GM12801 (cell line): ENCODE results near the gene GAREM1.

Experiments used
- TF ChIP-seq, protein P1 (sequence below): IDR thresholded peaks from one replicate; pipeline ENCODE4 v1.5.1; 2011; ENCODE audit warnings: control low read depth; ENCODE audit not compliant: insufficient read length; ENCODE audit errors: extremely low read depth

The GAREM1 gene

GRCh38 chr18:32422978-32423740 lies 47.5 kb downstream of the GAREM1 start:
- TF ChIP-seq, protein P1, sequence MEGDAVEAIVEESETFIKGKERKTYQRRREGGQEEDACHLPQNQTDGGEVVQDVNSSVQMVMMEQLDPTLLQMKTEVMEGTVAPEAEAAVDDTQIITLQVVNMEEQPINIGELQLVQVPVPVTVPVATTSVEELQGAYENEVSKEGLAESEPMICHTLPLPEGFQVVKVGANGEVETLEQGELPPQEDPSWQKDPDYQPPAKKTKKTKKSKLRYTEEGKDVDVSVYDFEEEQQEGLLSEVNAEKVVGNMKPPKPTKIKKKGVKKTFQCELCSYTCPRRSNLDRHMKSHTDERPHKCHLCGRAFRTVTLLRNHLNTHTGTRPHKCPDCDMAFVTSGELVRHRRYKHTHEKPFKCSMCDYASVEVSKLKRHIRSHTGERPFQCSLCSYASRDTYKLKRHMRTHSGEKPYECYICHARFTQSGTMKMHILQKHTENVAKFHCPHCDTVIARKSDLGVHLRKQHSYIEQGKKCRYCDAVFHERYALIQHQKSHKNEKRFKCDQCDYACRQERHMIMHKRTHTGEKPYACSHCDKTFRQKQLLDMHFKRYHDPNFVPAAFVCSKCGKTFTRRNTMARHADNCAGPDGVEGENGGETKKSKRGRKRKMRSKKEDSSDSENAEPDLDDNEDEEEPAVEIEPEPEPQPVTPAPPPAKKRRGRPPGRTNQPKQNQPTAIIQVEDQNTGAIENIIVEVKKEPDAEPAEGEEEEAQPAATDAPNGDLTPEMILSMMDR: no peak

DNA sequence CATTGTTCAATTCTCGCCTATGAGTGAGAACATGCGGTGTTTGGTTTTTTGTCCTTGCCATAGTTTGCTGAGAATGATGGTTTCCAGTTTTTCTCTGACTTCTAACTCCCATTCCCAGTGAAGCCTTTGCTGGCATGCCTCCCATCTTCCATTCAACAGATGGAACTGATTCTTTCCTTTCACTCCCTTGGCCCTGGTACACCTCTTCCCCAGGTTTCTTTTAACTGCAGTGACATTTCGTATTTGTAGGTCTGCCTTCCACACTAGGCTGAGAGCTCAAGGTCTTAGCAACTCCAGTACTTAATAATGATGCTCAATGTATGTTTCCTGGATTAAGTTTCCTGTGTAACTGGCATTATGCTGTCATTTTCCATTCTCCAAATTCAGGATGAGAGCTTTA lies 48.5 kb downstream of the GAREM1 start:
- TF ChIP-seq, protein P1: no peak

- TF ChIP-seq, protein P1: no peak
Measured at GRCh38 chr18:32420084-32420750, 50.5 kb downstream of the GAREM1 start.

GRCh38 chr18:32418148-32418547 lies 52.5 kb downstream of the GAREM1 start:
- TF ChIP-seq, protein P1: no peak

DNA sequence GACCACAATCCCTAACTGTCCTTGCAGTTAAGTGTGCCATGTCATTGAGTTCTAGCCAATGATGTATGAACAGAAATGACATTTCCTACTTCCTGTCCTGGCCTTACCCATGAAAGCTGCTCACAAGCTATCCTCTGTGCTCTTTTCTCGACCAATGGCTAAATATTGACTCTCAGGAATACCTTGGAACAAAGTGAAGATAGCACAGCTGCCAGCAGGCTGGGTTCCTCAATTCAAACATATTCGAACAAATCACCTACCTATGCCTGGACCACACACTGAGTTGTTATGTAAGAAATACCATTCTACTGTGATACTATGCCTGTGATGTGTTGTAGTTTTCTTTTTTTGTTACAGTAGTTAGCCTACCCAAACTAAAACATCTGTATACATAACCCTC lies 65.1 kb downstream of the GAREM1 start:
- TF ChIP-seq, protein P1: no peak

DNA sequence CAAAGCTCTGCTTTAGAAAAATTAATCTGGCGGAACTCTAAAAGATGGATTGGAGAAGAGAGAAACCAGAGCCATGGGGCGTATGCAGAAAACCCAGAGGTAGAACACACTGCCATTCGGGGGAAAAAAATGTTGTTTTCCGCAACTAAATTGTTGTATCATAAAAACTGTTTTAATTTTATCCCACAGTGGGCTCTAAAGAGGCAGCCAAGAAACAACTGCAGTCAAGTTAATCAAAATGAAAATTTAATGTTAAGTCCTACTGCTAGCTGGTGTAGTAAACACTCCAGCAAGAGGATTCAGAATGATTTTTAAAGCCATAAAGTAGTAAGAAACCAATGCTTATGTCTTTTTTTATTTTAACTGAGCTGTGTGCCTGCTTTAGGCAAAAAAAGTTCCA lies 69.1 kb downstream of the GAREM1 start:
- TF ChIP-seq, protein P1: no peak

DNA sequence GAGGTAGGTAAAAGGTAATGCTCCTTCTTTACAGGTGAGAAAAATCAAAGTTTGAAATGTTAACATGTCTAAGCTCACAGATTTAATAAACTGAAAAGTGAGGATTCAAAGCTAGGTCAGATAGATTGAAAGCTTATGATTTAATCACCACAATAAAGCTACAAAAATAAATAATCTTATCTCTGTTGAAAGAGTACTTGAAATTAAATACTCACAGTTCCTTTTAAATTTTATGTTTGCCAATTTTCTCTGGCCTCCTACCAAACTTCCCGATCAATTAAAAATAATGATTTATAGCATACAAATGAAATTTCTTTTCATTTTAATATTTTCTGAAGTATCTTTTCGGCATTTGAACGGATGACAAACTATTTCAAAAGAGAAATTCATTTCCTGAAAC lies 77.3 kb downstream of the GAREM1 start:
- TF ChIP-seq, protein P1: no peak
